Effector memory CD4-positive, alpha-beta T cell (primary cell): ENCODE measurements around the gene NLRC5.
A peak's percentile ranks its signal among the peaks of the same experiment; 100 is the strongest.

Source experiments
- DNase-seq, 3 donors: peaks; one replicate each; pipeline ENCODE4 v3.0.0-alpha.2; 2020
- H3K27ac ChIP-seq: 2 replicates; pipeline ENCODE4 v1.7.0; 2013; ENCODE audit warnings: mild to moderate bottlenecking, low read length, moderate library complexity; ENCODE audit not compliant: insufficient read depth, poor library complexity, severe bottlenecking
- H3K27me3 ChIP-seq: replicated peaks from 2 replicates; pipeline ENCODE4 v1.7.0; 2013; ENCODE audit warnings: mild to moderate bottlenecking, low read length; ENCODE audit not compliant: insufficient read depth, control insufficient read depth, poor library complexity, severe bottlenecking
- H3K36me3 ChIP-seq: 2 replicates; pipeline ENCODE4 v1.7.0; 2013; ENCODE audit warnings: mild to moderate bottlenecking, low read length, moderate library complexity; ENCODE audit not compliant: control insufficient read depth, insufficient read depth
- H3K4me1 ChIP-seq: 2 replicates; pipeline ENCODE4 v1.7.0; 2013; ENCODE audit warnings: low read length, mild to moderate bottlenecking; ENCODE audit not compliant: control insufficient read depth, insufficient read depth, poor library complexity, severe bottlenecking
- H3K4me3 ChIP-seq: 2 replicates; pipeline ENCODE4 v1.7.0; 2013; ENCODE audit warnings: low read length, low read depth, mild to moderate bottlenecking; ENCODE audit not compliant: insufficient read depth, poor library complexity, severe bottlenecking
- H3K9me3 ChIP-seq: 2 replicates; pipeline ENCODE4 v1.7.0; 2013; ENCODE audit warnings: mild to moderate bottlenecking, low read length, moderate library complexity; ENCODE audit not compliant: control insufficient read depth

Gene NLRC5

GRCh38 chr16:57128771-57129389, 139.5 kb downstream of the NLRC5 start:
- peak in 2 of 3 donors; percentile 10 to 26 for DNase-seq
- H3K27ac ChIP-seq = no peak overlapping the region
- no peak overlapping the region for H3K4me3 ChIP-seq
- H3K27me3 ChIP-seq = no peaks in the 10 kb centered on the region
- peaks cover 4% of the 10 kb centered on the region for H3K36me3 ChIP-seq
- H3K9me3 ChIP-seq = no peaks in the 10 kb centered on the region
- peaks cover 33% of the 10 kb centered on the region for H3K4me1 ChIP-seq

- Histone ChIP-seq H3K9me3 (no peaks in the 10 kb centered on the region), H3K4me3 (no peak overlapping the region), H3K4me1 (peaks cover 50% of the 10 kb centered on the region), H3K27ac (peak overlapping the region; percentile 35), H3K27me3 (no peaks in the 10 kb centered on the region), H3K36me3 (peaks cover 4% of the 10 kb centered on the region)
- DNase-seq = no peak
Measured at GRCh38 chr16:57130950-57131321, 141.6 kb downstream of the NLRC5 start.

GRCh38 chr16:57131351-57131970, 142.1 kb downstream of the NLRC5 start:
- H3K4me1 ChIP-seq = peaks cover 50% of the 10 kb centered on the region
- peaks cover 4% of the 10 kb centered on the region for H3K36me3 ChIP-seq
- no peaks in the 10 kb centered on the region for H3K9me3 ChIP-seq
- H3K27me3 ChIP-seq = no peaks in the 10 kb centered on the region
- no peak for DNase-seq
- no peak overlapping the region for H3K4me3 ChIP-seq
- peak overlapping the region; percentile 35 for H3K27ac ChIP-seq

GRCh38 chr16:57132470-57132869, 143.1 kb downstream of the NLRC5 start:
- DNase-seq = no peak
- H3K4me1 ChIP-seq = peaks cover 50% of the 10 kb centered on the region

GRCh38 chr16:57133031-57133430, 143.7 kb downstream of the NLRC5 start:
- peaks cover 4% of the 10 kb centered on the region for H3K36me3 ChIP-seq
- peaks cover 50% of the 10 kb centered on the region for H3K4me1 ChIP-seq
- no peak overlapping the region for H3K27ac ChIP-seq
- DNase-seq = no peak
- H3K9me3 ChIP-seq = no peaks in the 10 kb centered on the region
- H3K27me3 ChIP-seq = no peaks in the 10 kb centered on the region
- no peak overlapping the region for H3K4me3 ChIP-seq

More at GRCh38 chr16:57132470-57132869, 143.1 kb downstream of the NLRC5 start:
- Histone ChIP-seq H3K27me3 (no peaks in the 10 kb centered on the region), H3K27ac (no peak overlapping the region), H3K9me3 (no peaks in the 10 kb centered on the region), H3K4me3 (no peak overlapping the region), H3K36me3 (peaks cover 4% of the 10 kb centered on the region)
